Activated naive CD8-positive, alpha-beta T cell (primary cell): ENCODE measurements around the gene GPR152.
"Not testable (repeated sequence)": the region's sequence is repeated elsewhere in the genome, so short reads cannot be mapped to it uniquely, and the experiment has no call there.

ENCODE experiments used
- H3K27ac Mint-ChIP-seq: one replicate; pipeline ENCODE4 v1.8.0; 2021; ENCODE audit warnings: mixed read lengths
- H3K27me3 Mint-ChIP-seq: one replicate; pipeline ENCODE4 v1.8.0; 2021; ENCODE audit warnings: mixed read lengths
- H3K36me3 Mint-ChIP-seq: one replicate; pipeline ENCODE4 v1.8.0; 2021; ENCODE audit warnings: mixed read lengths
- H3K4me1 Mint-ChIP-seq: one replicate; pipeline ENCODE4 v1.8.0; 2021; ENCODE audit warnings: low read depth, mixed read lengths
- H3K4me3 Mint-ChIP-seq: one replicate; pipeline ENCODE4 v1.8.0; 2021; ENCODE audit warnings: mild to moderate bottlenecking, mixed read lengths
- H3K9me3 Mint-ChIP-seq: one replicate; pipeline ENCODE4 v1.8.0; 2021; ENCODE audit warnings: low read depth, mixed read lengths

Gene GPR152

GRCh38 chr11:67492069-67492727, 39.7 kb upstream of the GPR152 start:
- Mint-ChIP-seq H3K27me3 (no peaks in the 10 kb centered on the region), H3K4me3 (no peak overlapping the region), H3K9me3 (no peaks in the 10 kb centered on the region), H3K4me1 (peaks cover 15% of the 10 kb centered on the region), H3K36me3 (peaks cover 10% of the 10 kb centered on the region), H3K27ac (no peak overlapping the region)

- Mint-ChIP-seq H3K4me1 (peaks cover 23% of the 10 kb centered on the region), H3K9me3 (no peaks in the 10 kb centered on the region), H3K27ac (peak overlapping the region; percentile 76), H3K27me3 (no peaks in the 10 kb centered on the region), H3K36me3 (peaks cover 10% of the 10 kb centered on the region), H3K4me3 (no peak overlapping the region)
Observed at GRCh38 chr11:67491276-67492068, 38.9 kb upstream of the GPR152 start.

GRCh38 chr11:67490727-67491065, 38.2 kb upstream of the GPR152 start:
- Mint-ChIP-seq H3K4me1 (peaks cover 30% of the 10 kb centered on the region), H3K4me3 (no peak overlapping the region), H3K27me3 (no peaks in the 10 kb centered on the region), H3K27ac (peak overlapping the region; percentile 76), H3K9me3 (no peaks in the 10 kb centered on the region), H3K36me3 (peaks cover 10% of the 10 kb centered on the region)

GRCh38 chr11:67489885-67490726, 37.6 kb upstream of the GPR152 start:
- Mint-ChIP-seq H3K27me3 (no peaks in the 10 kb centered on the region), H3K4me1 (peaks cover 34% of the 10 kb centered on the region), H3K4me3 (peak overlapping the region; percentile 32), H3K27ac (peak overlapping the region; percentile 88), H3K9me3 (no peaks in the 10 kb centered on the region), H3K36me3 (peaks cover 10% of the 10 kb centered on the region)

- Mint-ChIP-seq H3K4me3 (peak overlapping the region; percentile 32), H3K36me3 (peaks cover 10% of the 10 kb centered on the region), H3K9me3 (no peaks in the 10 kb centered on the region), H3K27me3 (no peaks in the 10 kb centered on the region), H3K27ac (peak overlapping the region; percentile 88), H3K4me1 (peaks cover 42% of the 10 kb centered on the region)
Observed at GRCh38 chr11:67489203-67489884, 36.8 kb upstream of the GPR152 start.

GRCh38 chr11:67486481-67487195, 34.1 kb upstream of the GPR152 start:
- H3K4me1 Mint-ChIP-seq = peaks cover 63% of the 10 kb centered on the region
- no peaks in the 10 kb centered on the region for H3K27me3 Mint-ChIP-seq
- H3K27ac Mint-ChIP-seq = peak overlapping the region; percentile 98
- peak overlapping the region; percentile 81 for H3K4me3 Mint-ChIP-seq
- peaks cover 10% of the 10 kb centered on the region for H3K36me3 Mint-ChIP-seq
- H3K9me3 Mint-ChIP-seq = no peaks in the 10 kb centered on the region

GRCh38 chr11:67485873-67486361, 33.4 kb upstream of the GPR152 start:
- Mint-ChIP-seq H3K36me3 (peaks cover 10% of the 10 kb centered on the region), H3K27ac (peak overlapping the region; percentile 98), H3K4me1 (peaks cover 63% of the 10 kb centered on the region), H3K4me3 (peak overlapping the region; percentile 81)
- H3K9me3 Mint-ChIP-seq, H3K27me3 Mint-ChIP-seq: not testable (repeated sequence)

GRCh38 chr11:67484847-67485311, 32.4 kb upstream of the GPR152 start:
- Mint-ChIP-seq H3K4me3 (peak overlapping the region; percentile 93), H3K9me3 (no peaks in the 10 kb centered on the region), H3K27me3 (no peaks in the 10 kb centered on the region), H3K36me3 (peaks cover 10% of the 10 kb centered on the region), H3K4me1 (peaks cover 62% of the 10 kb centered on the region), H3K27ac (peak overlapping the region; percentile 99)

- peaks cover 6% of the 10 kb centered on the region for H3K36me3 Mint-ChIP-seq
- H3K4me1 Mint-ChIP-seq = peaks cover 58% of the 10 kb centered on the region
- no peaks in the 10 kb centered on the region for H3K27me3 Mint-ChIP-seq
- H3K4me3 Mint-ChIP-seq = peak overlapping the region; percentile 93
- H3K27ac Mint-ChIP-seq = peak overlapping the region; percentile 99
- no peaks in the 10 kb centered on the region for H3K9me3 Mint-ChIP-seq
Observed at GRCh38 chr11:67483831-67484665, 31.5 kb upstream of the GPR152 start.

- Mint-ChIP-seq H3K27ac (peak within 1 kb of the TSS; percentile 99), H3K36me3 (peaks cover 6% of the 10 kb centered on the region), H3K4me3 (peak within 1 kb of the TSS; percentile 93), H3K9me3 (no peaks in the 10 kb centered on the region), H3K27me3 (no peaks in the 10 kb centered on the region), H3K4me1 (peaks cover 56% of the 10 kb centered on the region)
Observed at GRCh38 chr11:67482827-67483798, 30.6 kb upstream of the GPR152 start, which contains the start of gene AIP. Gene AIP, plus strand, starts transcription at chr11:67483026. Its CDS starts 133 bp downstream, at chr11:67483159.

GRCh38 chr11:67482275-67482826, 29.8 kb upstream of the GPR152 start:
- Mint-ChIP-seq H3K27ac (peak overlapping the region; percentile 99), H3K4me3 (peak overlapping the region; percentile 93), H3K27me3 (no peaks in the 10 kb centered on the region), H3K36me3 (no peaks in the 10 kb centered on the region), H3K4me1 (peaks cover 49% of the 10 kb centered on the region), H3K9me3 (no peaks in the 10 kb centered on the region)
